Frontal cortex (tissue), 4 donors: ENCODE results near the gene SLC26A6. TPM values are rescaled to one million over a fixed set of nuclear protein-coding genes. Genes with fewer than 3 reads are reported as not detected.

Source experiments
- DNase-seq, 2 donors: peaks; one replicate each; pipeline ENCODE4 v3.0.0; 2012; ENCODE audit warnings: low spot score in 2 of 2
- FAIRE-seq: peaks from 2 replicates; lab custom pipeline; 2012; peaks lifted over from hg19 to GRCh38; lab: Jason Lieb, UNC
- total RNA-seq: library from RNA; depleted of rRNA; stranded (reverse); fragments of >200 nt; gene quantifications from one replicate; pipeline ENCODE4 v1.2.3, GENCODE V29; 2014
- donor health status: control.
- donor health status: control.
- donor health status: control.

The SLC26A6 gene
- total RNA-seq, 1 donor from 2014 or later: 4.1 TPM

DNA sequence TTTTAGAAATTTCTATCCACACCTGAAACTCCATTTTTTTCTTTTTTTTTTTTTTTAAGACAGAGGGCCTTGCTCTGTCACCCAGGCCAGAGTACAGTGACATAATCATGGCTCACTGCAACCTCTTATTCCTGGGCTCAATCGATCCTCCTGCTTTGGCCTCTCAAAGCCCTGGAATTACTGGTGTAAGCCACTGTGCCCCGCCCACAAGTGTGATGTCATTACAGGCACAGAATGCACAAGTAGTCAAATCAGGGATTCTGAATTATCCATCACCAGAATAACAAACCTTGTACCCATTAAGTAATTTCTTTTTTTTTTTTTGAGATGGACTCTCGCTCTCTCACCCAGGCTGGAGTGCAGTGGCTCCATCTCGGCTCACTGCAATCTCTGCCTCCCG lies 27.7 kb downstream of the SLC26A6 start:
- FAIRE-seq (no peak), DNase-seq (no peak)

DNA sequence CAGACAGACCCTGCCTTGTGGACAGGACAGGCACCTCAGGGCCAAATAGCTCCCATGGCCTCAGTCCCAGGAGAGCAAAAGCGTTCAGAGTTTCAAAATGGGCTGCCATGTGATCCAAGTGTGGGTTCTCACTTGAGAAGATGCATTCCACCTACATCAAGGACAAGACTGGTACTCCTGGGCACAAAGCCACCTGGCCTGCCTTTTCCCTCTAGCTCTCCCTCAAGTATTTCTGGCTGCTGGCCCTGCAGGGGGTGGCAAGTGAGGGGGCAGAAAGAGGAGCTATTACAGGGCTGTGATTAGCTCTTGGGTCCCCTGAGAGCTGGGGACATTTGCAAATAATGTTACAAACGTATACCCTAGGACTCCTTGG lies 33.7 kb downstream of the SLC26A6 start:
- no peak for DNase-seq
- FAIRE-seq: no peak

DNA sequence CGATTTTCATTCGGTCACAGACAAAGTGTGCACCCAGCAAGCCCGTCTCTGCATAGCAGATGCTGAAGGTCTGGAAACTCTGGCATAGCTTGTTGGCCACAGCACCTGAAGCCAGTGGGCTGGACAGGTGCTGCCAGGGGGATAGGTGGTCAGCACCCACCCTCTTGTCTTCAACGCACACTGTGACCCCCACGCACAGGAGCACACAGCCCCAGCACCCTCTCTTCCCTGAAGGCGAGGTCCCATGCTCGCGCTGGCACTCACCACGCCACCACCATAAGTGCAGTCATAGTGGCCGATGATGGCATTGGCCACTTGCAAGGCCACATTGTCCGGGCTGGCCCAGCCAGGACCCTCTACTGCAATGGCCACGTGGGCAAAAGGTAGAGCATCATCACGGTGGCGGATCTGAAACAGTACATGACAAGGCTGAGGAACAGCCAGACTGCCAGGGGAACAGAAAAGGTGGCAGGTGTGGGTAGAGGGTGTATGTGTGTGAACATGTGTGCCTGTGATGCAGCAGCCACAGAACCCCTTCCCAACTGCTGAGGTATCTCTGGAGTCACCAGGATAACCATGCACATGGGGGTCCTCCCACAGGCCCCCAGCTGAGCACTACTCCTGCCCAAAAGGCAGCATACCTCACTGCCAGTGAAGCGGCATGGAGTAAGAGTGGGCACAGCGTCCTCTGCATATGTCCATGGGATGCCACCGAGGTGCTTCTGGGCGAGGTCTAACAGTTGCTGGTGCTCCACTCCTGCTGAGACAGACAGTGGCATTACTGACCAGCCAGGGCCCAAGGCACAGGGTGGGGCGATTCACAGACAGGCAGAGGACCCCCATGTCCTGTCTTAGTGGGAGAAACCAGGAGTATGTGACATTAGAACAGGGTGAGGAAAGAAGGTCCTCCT lies 34.3 kb downstream of the SLC26A6 start:
- DNase-seq (no peak), FAIRE-seq (no peak)

GRCh38 chr3:48599509-48600285 lies 35.6 kb downstream of the SLC26A6 start:
- FAIRE-seq: no peak
- no peak for DNase-seq

DNA sequence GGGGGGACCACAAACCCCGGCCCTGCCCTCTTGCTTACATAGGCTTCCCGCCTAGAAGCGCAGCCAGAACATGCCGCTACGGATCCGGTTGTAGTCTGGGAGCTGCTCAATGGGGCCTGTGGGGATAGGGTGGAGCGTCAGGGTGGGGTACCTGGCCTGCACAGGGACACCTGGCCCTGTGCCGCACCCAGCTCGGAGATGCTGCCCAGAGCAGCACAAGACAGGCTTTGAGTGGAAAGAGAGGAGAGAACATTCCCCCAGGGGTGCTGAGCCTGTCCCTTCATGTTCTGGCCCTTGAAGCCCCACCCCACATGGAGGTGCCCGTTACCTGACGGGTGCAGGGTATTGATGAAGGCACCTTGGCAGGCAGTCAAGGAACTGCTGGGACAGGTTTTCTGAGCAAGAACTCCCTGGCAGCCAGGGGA lies 36.2 kb downstream of the SLC26A6 start:
- no peak for DNase-seq
- FAIRE-seq: no peak

- no peak for FAIRE-seq
- peak in 1 of 2 donors; percentile 48 for DNase-seq
These were observed 36.8 kb downstream of the SLC26A6 start for GRCh38 chr3:48598323-48599076.

DNA sequence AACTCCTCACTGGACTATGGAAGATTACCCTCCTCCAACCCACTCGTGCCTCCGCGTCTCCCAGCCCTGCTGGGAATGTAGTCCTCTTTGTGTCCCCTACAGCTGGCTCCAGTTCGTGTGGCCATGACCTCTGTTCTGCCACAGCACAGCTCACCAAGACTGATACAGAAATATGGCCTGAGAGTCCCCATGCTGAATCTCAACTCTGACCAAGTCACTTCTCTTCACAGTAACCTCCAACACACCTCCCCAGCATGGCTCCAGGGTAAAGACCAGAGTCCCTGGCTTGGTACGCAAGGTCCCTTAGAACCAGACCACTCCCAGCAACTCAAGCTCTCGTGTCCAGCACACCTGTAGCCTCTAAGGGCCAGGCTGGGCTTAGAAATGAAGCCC lies 37.9 kb downstream of the SLC26A6 start:
- FAIRE-seq: no peak
- no peak for DNase-seq

DNA sequence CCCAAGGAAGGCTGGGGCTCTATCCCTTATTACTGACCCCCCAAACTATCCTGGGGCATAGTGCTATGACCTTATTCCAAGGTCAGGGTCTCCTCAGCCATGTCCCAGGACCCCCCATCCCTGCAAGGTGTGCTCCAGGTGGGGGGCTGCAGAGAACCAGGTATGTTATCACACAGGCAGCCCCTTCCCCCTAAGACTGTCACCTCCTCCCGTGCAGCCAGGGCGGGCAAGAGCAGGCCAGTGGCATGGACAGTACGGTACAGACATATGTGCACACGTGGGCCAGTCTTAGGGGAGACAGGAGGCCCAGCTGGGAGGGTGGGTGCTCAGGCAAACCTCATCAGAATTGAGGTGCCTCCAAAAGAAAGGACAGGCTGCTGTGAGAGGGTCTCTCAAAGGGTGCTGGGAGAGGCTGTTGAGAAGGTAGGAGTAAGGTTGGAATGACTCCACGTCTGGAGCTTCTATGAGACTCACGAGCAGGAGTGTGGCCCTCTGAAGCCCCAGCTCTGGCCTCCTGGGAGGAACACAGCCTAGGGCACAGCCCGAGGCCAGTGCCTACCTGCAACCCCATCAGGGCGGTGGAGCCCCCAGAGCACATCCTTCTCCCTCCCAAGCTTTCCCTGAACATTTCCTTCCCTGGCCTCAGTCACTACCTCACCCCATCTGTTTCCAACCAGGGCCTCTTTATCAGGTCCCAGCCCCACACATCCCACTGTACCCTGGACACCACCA lies 38.4 kb downstream of the SLC26A6 start:
- no peak for FAIRE-seq
- DNase-seq: no peak

GRCh38 chr3:48596157-48596556 lies 39.1 kb downstream of the SLC26A6 start:
- no peak for FAIRE-seq

DNA sequence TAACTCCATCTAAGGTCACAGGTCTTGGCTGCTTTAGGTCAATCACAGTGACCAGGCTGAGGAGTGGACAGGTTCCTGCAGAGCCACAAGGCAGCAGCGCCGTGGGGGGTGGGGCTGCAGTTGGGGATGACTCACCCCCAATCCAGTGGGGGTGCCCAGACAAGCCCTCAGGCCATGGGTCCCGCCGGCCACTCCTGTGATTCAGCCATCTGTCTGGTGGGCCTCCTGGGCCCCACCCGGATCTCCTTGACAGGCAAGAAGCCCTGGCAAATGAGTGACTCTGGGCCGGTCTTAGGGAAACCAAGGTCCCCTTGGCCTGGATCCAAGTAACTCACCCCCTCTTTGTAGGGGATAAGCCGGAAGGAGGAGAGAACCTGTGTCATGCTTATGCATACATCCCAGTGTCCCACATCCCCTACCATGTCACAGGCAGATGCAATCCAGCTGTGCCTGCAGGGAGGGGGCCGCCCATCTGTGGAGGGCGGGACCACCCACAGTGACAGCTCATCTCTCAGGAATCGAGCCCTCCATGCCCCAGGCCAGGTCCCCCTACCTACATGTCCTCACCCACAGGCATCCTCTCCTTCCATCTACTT lies 39.6 kb downstream of the SLC26A6 start:
- FAIRE-seq (no peak), DNase-seq (peak in 1 of 2 donors; percentile 73)

More at GRCh38 chr3:48596157-48596556, 39.1 kb downstream of the SLC26A6 start:
- no peak for DNase-seq

GRCh38 chr3:48595075-48595525 lies 40.2 kb downstream of the SLC26A6 start, which contains the start of gene COL7A1:
TSS of gene COL7A1 (minus strand) at chr3:48595329. CDS start at chr3:48595159, 170 bp downstream.
- peak in 1 of 2 donors; percentile 65 for DNase-seq
- no peak for FAIRE-seq

DNA sequence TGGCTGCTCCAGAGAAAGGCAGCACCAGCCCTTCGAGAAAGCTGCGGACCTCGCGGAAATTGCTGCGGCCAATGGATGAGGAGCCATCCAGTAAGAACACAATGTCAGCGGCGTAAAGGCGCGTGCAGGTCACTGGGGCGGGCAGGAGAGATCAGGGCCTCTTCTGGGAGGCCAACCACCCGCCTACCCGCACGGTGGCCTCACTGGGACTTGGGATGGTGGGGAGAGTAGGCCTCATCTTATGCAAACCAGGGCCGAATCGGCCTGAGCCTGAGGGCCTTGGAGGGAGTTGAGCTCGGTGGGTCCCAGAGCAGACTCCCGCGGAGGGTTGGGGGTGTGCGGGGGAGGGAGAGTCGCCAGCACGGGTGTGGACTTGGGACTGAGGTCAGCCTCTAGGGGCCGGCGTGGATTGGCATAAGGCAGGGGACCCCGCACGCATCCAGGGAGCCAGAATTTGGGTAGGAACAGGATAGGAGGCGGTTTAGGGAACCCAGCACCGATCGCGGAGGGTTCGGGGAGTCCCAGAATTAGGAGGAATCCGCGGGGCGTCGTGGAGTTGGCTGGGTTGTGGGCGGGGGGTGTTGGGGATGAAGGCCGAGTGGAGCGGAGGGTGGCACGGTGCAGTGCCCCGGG lies 40.7 kb downstream of the SLC26A6 start:
- DNase-seq: no peak
- FAIRE-seq: no peak

DNA sequence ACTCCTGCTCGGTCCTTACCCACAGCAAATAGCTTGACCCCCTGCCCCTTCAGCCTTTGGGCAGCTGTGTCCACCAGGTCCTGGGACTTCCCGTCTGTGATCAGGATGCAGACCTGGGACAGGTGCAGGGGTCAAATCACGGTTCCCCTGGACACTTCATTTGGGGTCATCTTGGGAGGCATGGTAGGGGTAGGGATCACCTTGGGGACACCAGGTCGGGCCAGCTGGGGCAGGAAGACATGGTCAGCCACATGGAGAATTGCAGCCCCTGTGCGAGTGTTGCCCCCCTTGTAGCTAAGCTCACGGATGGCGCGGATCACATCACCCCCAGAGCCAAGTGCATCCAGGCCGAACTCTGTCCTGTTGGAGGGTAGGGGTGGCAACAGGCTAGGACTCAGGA lies 41.9 kb downstream of the SLC26A6 start:
- FAIRE-seq (no peak), DNase-seq (no peak)

DNA sequence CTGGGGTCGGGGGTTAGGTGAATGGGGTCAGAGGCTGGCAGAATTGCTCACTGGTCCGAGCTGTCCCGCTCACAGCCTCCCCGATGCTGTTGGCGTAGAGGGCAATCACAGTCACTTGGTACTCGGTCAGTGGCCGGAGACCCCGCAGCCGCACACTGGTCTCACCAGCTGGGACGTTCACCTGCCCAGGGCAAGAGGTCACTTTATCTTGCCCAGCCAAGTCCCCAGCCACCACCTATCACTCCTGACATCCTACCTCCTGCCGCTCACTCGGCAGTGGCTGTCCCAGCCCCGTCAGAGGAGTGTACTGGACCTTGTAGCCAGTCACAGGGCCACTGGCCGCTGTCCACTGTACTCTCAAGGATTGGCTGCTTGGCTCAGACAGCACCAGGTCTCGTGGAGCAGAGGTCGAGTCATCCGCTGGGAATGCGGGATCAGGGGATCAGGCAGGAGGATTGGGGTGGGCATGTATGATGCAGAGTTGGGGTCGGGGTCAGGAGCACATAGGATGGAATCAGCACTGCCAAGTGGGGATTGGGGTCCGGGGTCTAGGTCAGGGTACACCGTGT lies 42.7 kb downstream of the SLC26A6 start:
- FAIRE-seq (no peak), DNase-seq (no peak)

DNA sequence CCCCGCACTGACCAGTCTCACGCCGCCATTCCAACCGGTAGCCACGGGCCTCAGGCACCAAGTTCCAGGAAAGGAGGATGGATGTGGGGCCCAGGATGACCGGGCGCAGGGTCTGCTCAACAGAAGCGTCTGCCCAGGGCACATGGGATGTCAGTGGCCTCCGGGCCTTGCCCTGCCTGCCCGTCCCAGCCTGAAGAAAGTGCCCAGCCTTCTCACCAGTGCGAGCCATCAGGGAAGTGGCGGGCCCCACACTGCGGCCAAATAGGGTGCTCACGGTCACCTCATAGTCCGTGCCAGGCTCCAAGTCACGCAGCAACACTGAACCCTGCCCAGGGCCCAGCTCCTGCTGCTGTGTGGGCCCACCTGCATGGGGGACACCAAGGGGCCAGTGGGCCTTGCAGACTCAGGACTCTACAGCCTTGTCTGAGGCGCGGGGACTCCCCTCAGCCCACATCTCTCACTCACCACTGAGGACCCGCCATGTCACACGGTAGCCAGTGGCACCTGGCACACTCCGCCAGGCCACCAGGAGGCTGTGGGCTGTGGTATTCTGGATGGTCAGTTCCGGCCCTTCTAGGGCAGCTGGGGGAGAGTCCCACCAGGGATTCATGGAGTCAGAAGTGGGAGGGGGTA lies 43.3 kb downstream of the SLC26A6 start:
- FAIRE-seq: no peak
- DNase-seq: no peak

- DNase-seq: no peak
- FAIRE-seq: no peak
These were observed 43.8 kb downstream of the SLC26A6 start for GRCh38 chr3:48591436-48591835.

DNA sequence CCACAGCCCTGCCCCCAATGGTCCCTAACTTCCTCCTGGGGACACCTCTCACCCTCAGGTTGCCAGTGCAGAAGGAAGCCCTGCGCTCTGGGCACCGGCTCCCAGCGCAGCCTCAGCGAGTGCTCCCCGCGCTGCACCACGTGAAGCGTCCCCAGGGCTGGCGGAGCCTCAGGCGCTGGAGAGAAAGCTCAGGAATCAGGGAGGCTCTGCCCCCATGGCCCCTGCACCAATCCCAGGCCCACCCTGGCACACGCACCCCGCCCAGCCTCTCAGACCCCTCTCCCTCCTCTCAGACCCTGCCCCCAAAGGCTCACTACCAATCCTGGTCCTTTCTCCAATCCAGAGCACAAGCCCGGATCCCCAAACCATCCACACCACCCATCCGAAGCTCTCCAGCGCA lies 47.0 kb downstream of the SLC26A6 start:
- FAIRE-seq: no peak
- no peak for DNase-seq

- FAIRE-seq (no peak), DNase-seq (no peak)
These were observed 47.6 kb downstream of the SLC26A6 start for GRCh38 chr3:48587686-48588085.
